Brain microvascular endothelial cell (primary cell): ENCODE data around the gene MARK1.

ENCODE experiments used
- DNase-seq: peaks from one replicate; pipeline ENCODE4 v3.0.0-alpha.2; 2020
- H3K27ac ChIP-seq: fragments of 250-450 bp; sonication (Bioruptor Pico); 2 replicates; pipeline ENCODE4 v1.5.1; 2020; ENCODE audit warnings: mild to moderate bottlenecking, moderate library complexity
- H3K27me3 ChIP-seq: fragments of 250-450 bp; sonication (Bioruptor Pico); replicated peaks from 2 replicates; pipeline ENCODE4 v1.5.1; 2020; ENCODE audit warnings: mild to moderate bottlenecking
- H3K36me3 ChIP-seq: fragments of 250-450 bp; sonication (Bioruptor Pico); replicated peaks from 2 replicates; pipeline ENCODE4 v1.5.1; 2020; ENCODE audit warnings: mild to moderate bottlenecking
- H3K4me3 ChIP-seq: 2 replicates; pipeline ENCODE4 v1.5.1; 2011; ENCODE audit warnings: low read depth, mild to moderate bottlenecking, control low read depth, low read length, moderate library complexity
- in situ Hi-C: cut with HindIII; loops from 2 replicates; pipeline ENCODE4 v1.10.0; 2017; ENCODE audit warnings: low sequenced_read_pairs, low pct_ligation_motif_present
- TF ChIP-seq, protein P1 (sequence below): IDR thresholded peaks from 2 replicates; pipeline ENCODE4 v1.5.1; 2011; ENCODE audit warnings: low read depth, mild to moderate bottlenecking, moderate library complexity, low read length, control low read depth, inconsistent platforms; ENCODE audit errors: missing control alignments

Gene MARK1

GRCh38 chr1:220694866-220695382 lies 167.0 kb downstream of the MARK1 start:
- no peak for DNase-seq
- Histone ChIP-seq H3K27me3 (peaks cover 6% of the 10 kb centered on the region), H3K4me3 (no peak overlapping the region), H3K27ac (no peak overlapping the region), H3K36me3 (no peaks in the 10 kb centered on the region)
- TF ChIP-seq, protein P1, sequence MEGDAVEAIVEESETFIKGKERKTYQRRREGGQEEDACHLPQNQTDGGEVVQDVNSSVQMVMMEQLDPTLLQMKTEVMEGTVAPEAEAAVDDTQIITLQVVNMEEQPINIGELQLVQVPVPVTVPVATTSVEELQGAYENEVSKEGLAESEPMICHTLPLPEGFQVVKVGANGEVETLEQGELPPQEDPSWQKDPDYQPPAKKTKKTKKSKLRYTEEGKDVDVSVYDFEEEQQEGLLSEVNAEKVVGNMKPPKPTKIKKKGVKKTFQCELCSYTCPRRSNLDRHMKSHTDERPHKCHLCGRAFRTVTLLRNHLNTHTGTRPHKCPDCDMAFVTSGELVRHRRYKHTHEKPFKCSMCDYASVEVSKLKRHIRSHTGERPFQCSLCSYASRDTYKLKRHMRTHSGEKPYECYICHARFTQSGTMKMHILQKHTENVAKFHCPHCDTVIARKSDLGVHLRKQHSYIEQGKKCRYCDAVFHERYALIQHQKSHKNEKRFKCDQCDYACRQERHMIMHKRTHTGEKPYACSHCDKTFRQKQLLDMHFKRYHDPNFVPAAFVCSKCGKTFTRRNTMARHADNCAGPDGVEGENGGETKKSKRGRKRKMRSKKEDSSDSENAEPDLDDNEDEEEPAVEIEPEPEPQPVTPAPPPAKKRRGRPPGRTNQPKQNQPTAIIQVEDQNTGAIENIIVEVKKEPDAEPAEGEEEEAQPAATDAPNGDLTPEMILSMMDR: no peak
- in situ Hi-C loops: no loop called here

DNA sequence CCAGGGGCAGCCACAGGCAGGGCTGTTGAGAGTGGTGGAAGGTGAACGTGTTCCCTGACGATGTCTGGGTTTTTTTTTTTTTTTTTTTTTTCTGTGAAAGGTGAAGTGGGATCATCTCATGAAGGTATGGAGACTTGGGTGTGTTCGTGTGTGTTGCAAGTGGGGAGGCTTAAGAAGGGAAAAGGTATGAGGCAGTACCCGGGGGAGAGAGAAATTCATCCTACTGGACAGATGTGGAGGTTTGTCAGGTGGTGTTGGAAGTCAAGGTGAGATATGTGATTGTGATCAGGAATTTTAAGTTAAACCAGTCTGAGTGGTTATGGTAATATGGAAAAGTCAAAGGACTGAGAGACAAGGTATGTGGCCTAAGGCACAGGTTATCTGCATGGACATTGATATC lies 167.5 kb downstream of the MARK1 start:
- peaks cover 6% of the 10 kb centered on the region for H3K27me3 ChIP-seq
- no peak for DNase-seq
- in situ Hi-C loops: no loop called here
- TF ChIP-seq, protein P1: no peak
- H3K27ac ChIP-seq: no peak overlapping the region
- no peaks in the 10 kb centered on the region for H3K36me3 ChIP-seq
- no peak overlapping the region for H3K4me3 ChIP-seq

DNA sequence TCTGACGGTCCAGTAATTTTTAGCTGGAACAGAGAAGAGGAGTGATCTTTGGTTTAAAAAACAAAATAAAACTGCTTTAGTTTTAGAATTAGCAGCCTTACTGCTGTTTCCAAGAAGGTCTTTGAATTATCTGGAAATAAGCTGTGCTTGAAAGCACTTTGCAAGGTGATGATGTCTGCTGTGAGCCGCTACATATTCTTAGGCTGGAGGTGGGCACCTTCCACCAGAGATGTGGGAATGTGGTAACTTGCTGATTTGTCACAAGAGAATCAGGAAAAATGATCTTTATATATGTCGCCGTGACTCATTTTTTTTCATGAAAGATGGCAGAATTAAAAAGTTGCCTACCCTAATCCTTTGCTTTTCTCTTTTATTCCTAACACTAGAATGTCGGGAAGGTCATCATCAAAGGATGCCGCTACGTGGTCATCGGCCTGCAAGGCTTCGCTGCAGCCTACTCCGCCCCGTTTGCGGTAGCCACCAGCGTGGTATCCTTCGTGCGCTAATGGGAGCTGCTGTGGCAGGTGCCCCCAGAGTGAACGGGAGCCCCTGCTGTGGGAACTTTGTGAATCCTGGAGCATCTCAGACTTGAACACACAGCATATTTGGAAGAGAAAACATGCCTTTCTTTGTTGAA lies 168.4 kb downstream of the MARK1 start:
- TF ChIP-seq, protein P1: no peak
- DNase-seq: no peak
- in situ Hi-C loops: no loop called here
- H3K36me3 ChIP-seq: no peaks in the 10 kb centered on the region
- no peak overlapping the region for H3K4me3 ChIP-seq
- no peak overlapping the region for H3K27ac ChIP-seq
- no peaks in the 10 kb centered on the region for H3K27me3 ChIP-seq

DNA sequence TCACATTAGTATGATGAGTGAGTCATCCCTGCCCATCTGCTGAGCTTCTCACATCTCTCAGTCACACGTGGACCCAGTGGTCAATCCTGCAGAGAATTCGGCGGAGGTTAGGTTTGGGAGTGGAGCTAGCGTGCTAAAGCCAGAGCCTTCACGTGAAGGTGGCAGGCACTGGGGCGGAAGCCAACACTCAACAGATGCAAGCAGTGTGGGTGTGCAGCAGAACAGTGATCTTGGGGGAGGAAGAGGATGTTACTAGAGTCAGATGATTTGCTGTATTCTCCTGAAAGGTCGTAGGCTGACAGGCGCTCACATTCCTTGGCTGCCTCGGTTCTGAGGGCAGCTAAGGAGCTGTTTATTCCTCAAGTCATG lies 168.9 kb downstream of the MARK1 start:
- Histone ChIP-seq H3K4me3 (no peak overlapping the region), H3K36me3 (no peaks in the 10 kb centered on the region), H3K27me3 (no peaks in the 10 kb centered on the region), H3K27ac (no peak overlapping the region)
- TF ChIP-seq, protein P1: no peak
- in situ Hi-C loops: no loop called here
- DNase-seq: peak; percentile 18

DNA sequence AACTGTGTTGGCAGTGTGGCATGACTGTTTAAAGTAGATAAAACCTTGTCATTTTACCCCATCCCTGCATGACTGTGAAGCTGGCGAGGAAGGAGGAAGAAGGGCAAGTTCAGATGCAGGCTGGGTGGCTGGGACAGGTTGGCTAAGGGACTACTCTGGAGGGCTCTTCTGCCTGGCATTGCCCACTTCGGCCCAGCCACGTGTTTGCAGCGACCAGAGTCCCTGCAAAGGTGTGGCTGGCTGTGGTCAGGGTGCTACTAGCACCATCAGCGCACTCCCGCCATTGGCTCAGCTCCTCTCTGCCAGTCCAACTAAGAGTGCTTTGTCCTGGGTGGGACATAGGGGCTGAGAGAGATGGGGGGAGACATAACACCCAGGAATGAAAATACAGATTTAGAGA lies 169.4 kb downstream of the MARK1 start:
- Histone ChIP-seq H3K27me3 (no peaks in the 10 kb centered on the region), H3K36me3 (no peaks in the 10 kb centered on the region), H3K4me3 (no peak overlapping the region), H3K27ac (no peak overlapping the region)
- no peak for DNase-seq
- in situ Hi-C loops: no loop called here
- TF ChIP-seq, protein P1: no peak

- in situ Hi-C loops: no loop called here
- no peak for DNase-seq
- TF ChIP-seq, protein P1: no peak
- H3K27me3 ChIP-seq: no peaks in the 10 kb centered on the region
- no peak overlapping the region for H3K4me3 ChIP-seq
- no peak overlapping the region for H3K27ac ChIP-seq
- no peaks in the 10 kb centered on the region for H3K36me3 ChIP-seq
These were observed 170.7 kb downstream of the MARK1 start for GRCh38 chr1:220698607-220699016.
